Measurements from ENCODE around the gene OGDH.
A peak's percentile ranks its signal among the peaks of the same experiment; 100 is the strongest.
"Not testable (repeated sequence)": the region's sequence is repeated elsewhere in the genome, so short reads cannot be mapped to it uniquely, and the experiment has no call there.

Gene OGDH

DNA sequence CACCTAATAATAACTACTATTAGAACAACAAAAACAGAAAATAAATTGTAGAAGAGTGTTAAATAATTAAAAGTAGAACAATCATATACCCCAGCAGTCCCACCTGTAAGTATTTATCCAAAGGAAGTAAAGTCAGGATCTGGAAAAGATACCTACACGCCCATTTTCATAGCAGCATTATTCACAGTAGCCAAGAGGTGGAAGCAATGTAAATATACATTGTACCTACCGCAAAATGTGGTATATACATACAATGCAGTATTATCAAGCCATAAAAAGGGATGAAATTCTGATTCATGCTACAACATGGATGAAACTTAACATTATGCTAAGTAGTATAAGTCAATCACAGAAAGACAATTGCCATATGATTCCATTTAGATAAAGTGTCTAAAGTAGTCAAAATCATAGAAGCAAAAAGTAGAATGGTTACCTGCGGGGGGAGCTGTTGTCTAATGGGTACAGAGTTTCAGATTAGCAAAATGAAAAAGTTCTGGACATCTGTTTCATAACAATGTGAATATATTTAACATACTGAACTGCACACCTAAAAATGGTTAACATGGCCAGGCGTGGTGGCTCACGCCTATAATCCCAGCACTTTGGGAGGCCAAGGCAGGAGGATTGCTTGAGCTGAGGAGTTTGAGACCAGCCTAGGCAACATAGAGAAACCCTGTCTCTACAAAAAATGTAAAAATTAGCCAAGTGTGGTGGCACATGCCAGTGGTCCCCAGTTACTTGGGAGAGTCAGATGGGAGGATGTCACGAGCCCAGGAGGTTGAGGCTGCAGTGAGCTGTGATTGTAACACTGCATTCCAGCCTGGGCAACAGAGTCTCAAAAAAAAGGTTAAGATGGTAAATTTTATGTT lies 18.4 kb upstream of the OGDH start:
- DNase-seq: peak; percentile 56
- Histone ChIP-seq H3K9me3 (no peaks in the 10 kb centered on the region), H3K4me1 (no peaks in the 10 kb centered on the region; the same call in 1 of the 2 replicates), H3K4me3 (ENCODE audit: low read depth, low read length) (no peak overlapping the region), H3K36me3 (no peaks in the 10 kb centered on the region), H3K27me3 (no peaks in the 10 kb centered on the region)
- TF ChIP-seq, protein P1, sequence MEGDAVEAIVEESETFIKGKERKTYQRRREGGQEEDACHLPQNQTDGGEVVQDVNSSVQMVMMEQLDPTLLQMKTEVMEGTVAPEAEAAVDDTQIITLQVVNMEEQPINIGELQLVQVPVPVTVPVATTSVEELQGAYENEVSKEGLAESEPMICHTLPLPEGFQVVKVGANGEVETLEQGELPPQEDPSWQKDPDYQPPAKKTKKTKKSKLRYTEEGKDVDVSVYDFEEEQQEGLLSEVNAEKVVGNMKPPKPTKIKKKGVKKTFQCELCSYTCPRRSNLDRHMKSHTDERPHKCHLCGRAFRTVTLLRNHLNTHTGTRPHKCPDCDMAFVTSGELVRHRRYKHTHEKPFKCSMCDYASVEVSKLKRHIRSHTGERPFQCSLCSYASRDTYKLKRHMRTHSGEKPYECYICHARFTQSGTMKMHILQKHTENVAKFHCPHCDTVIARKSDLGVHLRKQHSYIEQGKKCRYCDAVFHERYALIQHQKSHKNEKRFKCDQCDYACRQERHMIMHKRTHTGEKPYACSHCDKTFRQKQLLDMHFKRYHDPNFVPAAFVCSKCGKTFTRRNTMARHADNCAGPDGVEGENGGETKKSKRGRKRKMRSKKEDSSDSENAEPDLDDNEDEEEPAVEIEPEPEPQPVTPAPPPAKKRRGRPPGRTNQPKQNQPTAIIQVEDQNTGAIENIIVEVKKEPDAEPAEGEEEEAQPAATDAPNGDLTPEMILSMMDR (IDR thresholded peaks at IDR 0.05; ENCODE audit: low read depth, low read length): peak; percentile 75

DNA sequence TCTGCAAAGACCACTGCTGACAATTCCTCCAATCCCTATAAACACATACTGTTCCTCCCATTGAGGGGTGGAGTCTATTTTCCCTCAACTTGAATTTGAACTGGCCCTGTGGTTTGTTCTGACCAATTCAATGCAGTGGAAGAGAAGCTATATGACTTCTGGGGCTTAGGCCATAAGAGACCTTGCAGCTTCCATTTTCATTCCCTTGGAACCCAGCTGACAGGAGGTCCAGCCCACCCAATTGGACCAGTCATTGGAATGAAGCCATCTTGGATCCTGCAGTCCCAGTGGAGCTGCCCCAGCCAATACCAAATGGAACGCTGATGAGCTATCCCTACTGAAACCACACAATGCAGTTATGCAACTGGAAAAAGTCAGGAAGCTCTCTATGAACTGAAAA lies 15.5 kb upstream of the OGDH start:
- no peak for DNase-seq
- Histone ChIP-seq H3K4me1 (no peaks in the 10 kb centered on the region; the same call in 1 of the 2 replicates), H3K9me3 (no peaks in the 10 kb centered on the region), H3K27me3 (no peaks in the 10 kb centered on the region), H3K36me3 (no peaks in the 10 kb centered on the region), H3K4me3 (ENCODE audit: low read depth, low read length) (no peak overlapping the region)
- TF ChIP-seq, protein P1 (IDR thresholded peaks at IDR 0.05; ENCODE audit: low read depth, low read length): no peak

DNA sequence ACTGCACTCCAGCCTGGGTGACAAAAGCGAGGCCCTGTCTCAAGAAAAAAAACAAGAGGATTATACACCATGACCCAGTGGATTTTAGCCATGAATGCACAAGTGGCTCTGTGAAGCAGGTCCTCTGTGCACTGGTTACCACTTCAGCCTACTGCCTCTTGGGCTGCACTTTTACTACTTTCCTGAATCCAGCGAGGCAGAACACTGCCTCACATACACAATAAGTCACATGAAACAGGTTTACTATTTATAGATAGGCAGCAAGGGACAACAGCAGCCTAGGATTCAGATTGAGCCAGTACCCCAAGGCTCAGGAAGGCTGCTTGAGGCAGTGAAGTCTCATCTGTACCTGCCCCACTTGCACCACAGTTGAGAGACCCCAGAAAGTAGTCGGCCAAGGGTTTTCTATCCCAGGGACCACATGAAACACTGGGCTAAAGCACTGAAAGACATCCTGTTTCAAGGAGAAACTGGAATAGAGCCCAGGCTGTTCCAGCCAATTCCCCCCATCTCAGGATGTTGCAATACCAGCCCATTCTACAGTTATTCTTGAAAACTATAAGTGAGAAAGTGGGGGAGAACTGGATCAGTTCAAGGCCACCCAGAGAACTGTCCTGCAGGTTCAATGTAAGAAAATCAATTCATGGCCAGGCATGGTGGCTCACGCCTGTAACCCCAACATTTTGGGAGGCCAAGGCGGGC lies 10.3 kb upstream of the OGDH start:
- TF ChIP-seq, protein P1 (IDR thresholded peaks at IDR 0.05; ENCODE audit: low read depth, low read length): no peak
- no peaks in the 10 kb centered on the region for H3K4me1 ChIP-seq
- H3K9me3 ChIP-seq: no peaks in the 10 kb centered on the region
- DNase-seq: no peak
- no peaks in the 10 kb centered on the region for H3K36me3 ChIP-seq
- H3K4me3 ChIP-seq (ENCODE audit: low read depth, low read length): no peak overlapping the region
- no peaks in the 10 kb centered on the region; the same call in 1 of the 2 replicates for H3K27me3 ChIP-seq

DNA sequence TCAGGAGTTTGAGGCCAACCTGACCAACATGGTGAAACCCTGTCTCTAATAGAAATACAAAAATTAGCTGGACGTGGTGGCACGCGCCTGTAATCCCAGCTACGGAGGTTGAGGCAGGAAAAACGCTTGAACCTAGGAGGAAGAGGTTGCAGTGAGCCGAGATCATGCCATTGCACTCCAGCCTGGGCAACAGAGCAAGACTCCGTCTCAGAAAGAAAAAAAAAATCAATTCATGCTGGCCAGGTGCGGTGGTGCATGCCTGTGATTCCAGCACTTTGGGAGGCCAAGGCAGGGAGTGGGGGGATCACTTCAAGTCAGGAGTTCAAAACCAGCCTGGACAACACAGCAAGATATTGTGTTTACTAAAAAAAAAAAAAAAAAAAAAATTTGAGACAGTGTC lies 9.2 kb upstream of the OGDH start:
- H3K4me1 ChIP-seq; H3K36me3 ChIP-seq; H3K4me3 ChIP-seq (ENCODE audit: low read depth, low read length); H3K9me3 ChIP-seq; H3K27me3 ChIP-seq; DNase-seq: not testable (repeated sequence)

GRCh38 chr7:44599222-44599621 lies 7.2 kb upstream of the OGDH start:
- H3K27me3 ChIP-seq: peaks cover 4% of the 10 kb centered on the region; the same call in 1 of the 2 replicates
- H3K4me3 ChIP-seq (ENCODE audit: low read depth, low read length): no peak overlapping the region
- H3K4me1 ChIP-seq: no peaks in the 10 kb centered on the region
- no peaks in the 10 kb centered on the region for H3K9me3 ChIP-seq
- no peaks in the 10 kb centered on the region for H3K36me3 ChIP-seq
- TF ChIP-seq, protein P1 (IDR thresholded peaks at IDR 0.05; ENCODE audit: low read depth, low read length): no peak
- DNase-seq: no peak

DNA sequence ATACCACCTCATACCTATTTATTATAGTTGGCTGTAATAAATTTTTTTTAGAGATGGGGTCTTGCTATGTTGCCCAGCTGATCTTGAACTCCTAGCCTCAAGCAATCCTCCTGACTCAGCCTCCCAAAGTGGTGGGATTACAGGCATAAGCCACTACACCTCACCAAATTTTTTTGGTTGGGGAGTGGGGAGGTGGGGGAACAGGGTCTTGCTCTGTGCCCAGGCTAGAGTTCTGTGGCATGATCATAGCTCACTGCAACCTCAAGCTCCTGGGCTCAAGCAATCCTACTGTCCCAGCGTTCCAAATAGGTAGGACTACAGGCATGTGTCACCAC lies 3.9 kb upstream of the OGDH start:
- Histone ChIP-seq H3K4me3 (ENCODE audit: low read depth, low read length) (no peak overlapping the region), H3K4me1 (no peaks in the 10 kb centered on the region), H3K9me3 (no peaks in the 10 kb centered on the region), H3K27me3 (peaks cover 4% of the 10 kb centered on the region; the same call in 1 of the 2 replicates), H3K36me3 (no peaks in the 10 kb centered on the region)
- DNase-seq: no peak
- TF ChIP-seq, protein P1 (IDR thresholded peaks at IDR 0.05; ENCODE audit: low read depth, low read length): no peak

Data from BE2C (cell line).